Measurements from ENCODE around the gene CALHM6.

DNA sequence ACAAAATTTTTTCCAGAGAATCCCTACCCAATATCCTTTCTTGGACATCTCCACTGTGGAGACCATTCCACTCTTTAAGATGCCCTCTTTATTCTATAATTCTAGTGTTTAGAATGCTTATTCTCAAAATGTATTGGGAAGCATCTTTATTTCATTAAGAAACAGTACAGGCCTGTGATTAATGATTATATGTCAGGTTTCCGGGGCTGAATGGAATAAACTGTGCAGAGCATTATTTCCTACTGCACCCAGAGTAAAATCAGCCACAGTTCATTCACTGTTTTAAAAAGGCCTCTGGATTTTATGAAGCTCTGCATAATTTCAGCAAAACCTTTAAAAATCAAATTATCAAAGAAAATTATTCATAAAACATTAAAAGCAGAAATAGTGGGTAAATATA, 47.8 kb upstream of the CALHM6 start:
- TF ChIP-seq, protein P1, sequence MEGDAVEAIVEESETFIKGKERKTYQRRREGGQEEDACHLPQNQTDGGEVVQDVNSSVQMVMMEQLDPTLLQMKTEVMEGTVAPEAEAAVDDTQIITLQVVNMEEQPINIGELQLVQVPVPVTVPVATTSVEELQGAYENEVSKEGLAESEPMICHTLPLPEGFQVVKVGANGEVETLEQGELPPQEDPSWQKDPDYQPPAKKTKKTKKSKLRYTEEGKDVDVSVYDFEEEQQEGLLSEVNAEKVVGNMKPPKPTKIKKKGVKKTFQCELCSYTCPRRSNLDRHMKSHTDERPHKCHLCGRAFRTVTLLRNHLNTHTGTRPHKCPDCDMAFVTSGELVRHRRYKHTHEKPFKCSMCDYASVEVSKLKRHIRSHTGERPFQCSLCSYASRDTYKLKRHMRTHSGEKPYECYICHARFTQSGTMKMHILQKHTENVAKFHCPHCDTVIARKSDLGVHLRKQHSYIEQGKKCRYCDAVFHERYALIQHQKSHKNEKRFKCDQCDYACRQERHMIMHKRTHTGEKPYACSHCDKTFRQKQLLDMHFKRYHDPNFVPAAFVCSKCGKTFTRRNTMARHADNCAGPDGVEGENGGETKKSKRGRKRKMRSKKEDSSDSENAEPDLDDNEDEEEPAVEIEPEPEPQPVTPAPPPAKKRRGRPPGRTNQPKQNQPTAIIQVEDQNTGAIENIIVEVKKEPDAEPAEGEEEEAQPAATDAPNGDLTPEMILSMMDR (IDR thresholded peaks at IDR 0.05), result no peak
- no peak for TF ChIP-seq POLR2A (IDR thresholded peaks at IDR 0.05)

Data from heart left ventricle (tissue), 13 donors.